Stimulated activated CD8-positive, alpha-beta memory T cell treated with anti-CD3 and anti-CD28 coated beads, Interleukin-4, amount 100 ng/mL, for 1 hour (primary cell): ENCODE results near the gene AIFM2.
"Not testable (repeated sequence)": the region's sequence is repeated elsewhere in the genome, so short reads cannot be mapped to it uniquely, and the experiment has no call there.

ENCODE experiments used
- DNase-seq, 2 donors: peaks; one replicate each; pipeline ENCODE4 v3.0.0-alpha.2; 2020; ENCODE audit warnings: low read depth in 2 of 2, low spot score in 1 of 2

Gene AIFM2

DNA sequence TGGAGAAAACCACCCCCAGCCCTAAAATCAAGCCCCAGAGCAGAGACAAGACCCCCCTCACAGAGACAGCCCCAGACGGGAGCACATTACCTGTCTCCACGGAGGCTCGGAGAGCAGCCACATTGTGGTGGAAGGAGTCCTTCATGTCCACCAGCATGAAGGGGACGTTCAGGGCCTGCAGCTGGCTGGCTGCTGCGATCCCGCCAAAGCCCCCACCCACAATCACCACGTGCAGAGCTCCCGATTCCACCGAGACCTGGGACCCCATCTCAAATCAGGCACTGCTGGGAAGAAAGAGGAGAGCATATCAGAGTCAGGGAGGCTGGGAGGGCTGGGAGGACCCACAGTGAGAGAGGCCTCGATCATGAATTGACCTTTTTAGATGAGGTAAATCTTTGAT is 8.8 kb downstream of the AIFM2 start:
- DNase-seq: no peak

DNA sequence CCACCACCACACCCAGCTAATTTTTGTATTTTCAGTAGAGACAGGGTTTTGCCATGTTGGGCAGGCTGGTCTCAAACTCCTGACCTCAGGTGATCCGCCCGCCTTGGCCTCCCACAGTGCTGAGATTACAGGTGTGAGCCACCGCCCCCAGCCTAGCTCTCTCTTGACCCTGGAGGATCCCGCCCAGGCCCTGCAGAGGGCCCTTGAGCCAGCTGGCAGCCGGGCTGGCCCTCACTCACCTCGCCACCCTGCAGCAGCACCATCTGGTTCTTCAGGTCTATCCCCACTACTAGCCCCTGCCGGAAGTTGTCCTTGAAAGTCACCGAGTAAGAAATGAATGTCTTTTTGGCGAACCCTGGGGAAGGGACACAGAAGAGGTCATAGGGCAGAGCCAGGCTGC is 9.5 kb downstream of the AIFM2 start:
- DNase-seq: not testable (repeated sequence)

DNA sequence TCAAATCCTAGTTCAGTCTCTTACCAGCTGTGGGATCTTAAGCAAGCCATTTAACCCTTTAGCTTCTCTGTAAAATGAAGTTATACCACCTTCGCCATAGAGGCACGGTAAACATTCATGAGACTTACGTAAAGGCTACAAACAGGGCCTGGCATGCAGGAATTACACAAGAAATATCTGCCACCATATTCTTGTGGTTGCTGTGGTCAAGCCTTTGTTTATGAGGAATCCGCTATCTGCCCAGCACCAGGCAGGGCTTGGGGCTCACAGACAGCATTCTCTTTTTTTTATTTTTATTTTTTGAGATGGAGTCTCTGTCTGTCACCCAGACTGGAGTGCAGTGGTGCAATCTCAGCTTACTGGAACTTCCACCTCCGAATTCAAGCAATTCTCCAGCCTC is 9.9 kb downstream of the AIFM2 start:
- DNase-seq: no peak

DNA sequence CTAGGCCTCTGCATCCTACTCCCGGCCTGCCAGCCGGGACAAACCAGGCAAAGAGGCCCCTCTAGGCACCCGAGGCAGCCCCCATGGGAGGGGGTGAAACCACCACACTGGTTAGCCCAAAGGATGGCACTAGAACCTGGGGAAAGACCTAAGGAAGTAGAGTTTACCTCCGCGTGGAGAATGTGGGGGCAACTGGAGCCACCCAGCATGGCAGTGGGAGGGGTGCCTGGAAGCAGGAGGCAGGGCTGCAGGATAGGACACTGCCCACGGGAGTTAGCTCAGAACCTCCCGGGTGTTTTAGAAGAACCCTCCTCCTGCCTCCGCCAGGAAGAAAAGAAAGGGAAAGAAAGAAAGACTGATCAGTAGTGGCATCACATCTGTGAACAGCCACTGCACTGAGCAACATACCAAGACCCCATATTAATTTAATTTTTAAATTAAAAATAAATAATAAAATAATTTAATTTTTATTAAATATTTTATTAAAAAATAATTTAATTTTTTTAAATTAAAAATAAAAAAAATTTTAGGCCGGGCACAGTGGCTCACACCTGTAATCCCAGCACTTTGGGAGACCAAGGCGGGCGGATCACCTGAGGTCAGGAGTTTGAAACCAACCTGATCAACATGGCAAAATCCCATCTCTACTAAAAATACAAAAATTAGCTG is 11.2 kb downstream of the AIFM2 start:
- no peak for DNase-seq

DNA sequence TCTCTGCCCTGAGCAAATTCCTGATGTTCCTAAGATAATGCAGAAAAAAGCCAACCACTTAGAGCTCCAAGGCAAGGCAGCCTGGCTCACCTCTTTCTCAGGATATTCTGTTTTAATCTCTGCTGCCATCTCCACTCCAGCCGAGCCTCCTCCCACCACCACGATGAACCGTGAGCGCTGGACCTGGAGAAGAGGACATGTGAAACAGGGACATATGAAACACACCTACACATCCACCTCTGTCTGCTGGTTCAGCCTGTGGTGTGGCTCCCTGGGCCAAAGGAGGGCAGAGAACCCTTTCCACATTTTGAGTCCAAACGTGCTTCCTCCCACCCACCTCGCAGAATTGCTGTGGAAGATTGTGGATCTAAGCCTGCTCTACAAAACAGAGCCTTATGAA is 12.2 kb downstream of the AIFM2 start:
- no peak for DNase-seq

DNA sequence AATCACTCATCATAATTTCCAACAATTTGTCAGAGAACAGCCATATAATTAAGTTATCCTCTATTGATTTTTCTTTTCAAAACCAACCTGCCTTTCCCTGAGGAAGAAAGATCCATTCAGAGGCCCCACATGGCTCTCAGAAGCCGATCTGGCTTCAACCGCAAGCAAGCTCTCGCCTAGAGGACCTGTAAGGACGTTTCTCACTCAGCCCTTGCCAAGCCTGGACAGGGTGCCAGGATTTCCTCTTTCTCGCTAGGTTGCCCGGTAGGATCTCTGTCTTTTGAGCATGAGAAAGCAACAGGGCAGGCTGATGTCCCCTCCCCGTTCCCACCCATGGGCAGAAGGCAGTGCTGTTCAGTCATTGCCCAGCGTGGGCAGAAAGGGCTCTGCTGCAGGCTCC is 13.0 kb downstream of the AIFM2 start:
- DNase-seq: no peak

DNA sequence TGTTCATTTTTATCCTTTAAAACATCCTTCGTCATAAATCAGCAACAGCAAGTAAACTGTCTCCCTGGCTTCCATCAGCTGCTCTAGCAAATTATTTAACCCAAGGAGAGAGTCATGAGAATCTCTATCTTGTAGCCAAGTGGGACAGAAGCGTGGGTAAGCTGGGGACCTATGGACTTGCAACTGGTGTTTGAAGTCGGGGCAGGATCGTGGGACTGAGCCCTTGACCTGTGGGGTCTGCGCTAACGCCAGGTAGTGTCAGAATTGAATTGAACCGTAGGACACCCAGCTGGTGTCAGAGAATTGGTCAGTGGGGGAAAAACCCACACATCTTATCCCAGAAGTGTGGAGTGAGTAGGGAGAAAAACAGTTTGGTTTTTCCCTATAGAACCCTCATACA is 13.4 kb downstream of the AIFM2 start:
- no peak for DNase-seq

DNA sequence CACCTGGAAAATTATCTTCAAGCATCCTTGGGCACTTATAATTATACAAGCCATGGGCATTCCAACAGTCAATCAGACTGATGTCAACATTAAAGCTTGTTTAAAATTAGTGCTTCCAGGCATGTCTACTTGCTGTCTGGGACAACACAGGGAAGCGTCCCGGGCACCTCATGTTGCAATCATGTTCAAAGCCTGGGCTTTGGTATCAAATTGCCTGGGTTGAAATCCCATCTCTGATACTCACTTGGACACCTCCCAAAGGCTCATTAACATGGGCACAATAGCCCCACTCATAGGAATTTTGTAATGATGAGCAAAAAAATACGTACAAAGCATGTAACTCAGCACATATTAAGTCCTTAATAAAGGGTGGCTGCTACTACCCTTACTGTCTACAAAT is 14.4 kb downstream of the AIFM2 start:
- no peak for DNase-seq

DNA sequence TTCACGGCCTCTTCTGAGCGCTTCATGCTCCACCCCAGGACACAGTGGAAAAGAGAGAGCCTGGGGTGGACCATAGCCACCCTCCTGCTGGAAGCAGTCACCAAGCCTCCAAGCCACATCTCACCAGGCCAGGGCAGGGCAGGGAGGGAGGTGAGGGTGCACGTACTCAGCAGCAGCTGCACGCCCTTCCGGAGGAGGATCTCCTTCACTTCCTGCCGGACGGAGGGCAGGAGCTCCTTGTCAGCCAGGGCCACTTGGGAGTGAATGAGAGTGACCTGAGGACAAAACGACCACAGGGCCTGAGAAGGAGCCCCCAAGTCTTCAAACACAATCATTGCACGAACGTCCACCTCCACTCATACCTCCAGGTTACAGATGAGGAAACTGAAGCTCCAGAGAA is 15.0 kb downstream of the AIFM2 start:
- no peak for DNase-seq

DNA sequence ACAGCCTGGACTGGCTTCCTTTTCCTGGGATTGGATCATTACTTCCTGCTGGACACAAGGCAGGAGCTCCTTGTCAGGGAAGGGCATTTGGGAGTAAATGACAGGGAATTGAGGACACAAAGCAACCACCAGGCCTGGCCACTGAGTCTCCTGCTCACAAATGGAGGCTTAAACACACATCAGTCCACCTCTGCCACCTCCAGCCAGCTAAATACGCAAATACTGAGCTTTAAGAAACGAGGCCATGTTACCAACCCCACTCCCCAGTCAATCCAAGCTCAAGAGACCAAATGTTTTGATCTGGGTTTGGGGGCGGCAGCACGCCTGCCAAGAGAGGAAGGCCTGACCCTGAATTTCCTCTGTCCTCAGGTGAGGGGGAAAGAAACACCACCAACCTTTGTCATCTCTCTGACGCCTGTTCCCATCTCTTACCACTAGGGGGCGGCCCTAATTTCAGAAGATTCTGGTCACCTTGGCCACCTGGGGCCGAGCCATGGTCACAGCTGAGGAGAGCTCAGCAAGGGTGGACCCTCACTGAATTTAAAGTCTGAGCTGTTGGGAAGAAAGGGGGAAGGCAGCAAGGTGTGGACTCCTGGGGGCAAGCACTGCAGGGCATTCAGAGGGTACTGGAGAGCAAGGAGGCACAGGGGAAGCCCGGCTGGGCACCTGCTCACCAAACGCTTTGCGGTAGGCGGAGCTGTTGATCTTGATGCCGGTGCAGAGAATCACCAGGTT is 16.5 kb downstream of the AIFM2 start:
- DNase-seq: peak; percentile 23 to 29

DNA sequence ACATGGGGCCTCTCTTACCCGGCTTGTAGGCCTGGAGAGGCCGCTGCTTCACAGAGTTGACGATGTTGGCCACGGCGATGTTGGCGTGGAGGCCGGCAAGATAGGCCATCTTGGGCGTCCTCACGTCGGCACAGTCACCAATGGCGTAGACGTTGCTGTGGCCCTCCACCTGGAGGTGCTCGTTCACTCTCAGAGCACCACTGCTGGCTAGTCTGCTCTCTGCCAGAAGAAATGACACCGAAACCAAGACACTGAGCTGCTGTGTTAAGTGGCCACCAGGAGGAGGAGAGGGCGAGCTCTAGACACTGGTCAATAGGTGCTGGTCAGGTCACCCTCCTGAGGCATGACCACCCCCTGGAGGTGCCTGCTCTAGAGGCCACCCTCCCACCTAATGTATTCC is 17.7 kb downstream of the AIFM2 start:
- no peak for DNase-seq

DNA sequence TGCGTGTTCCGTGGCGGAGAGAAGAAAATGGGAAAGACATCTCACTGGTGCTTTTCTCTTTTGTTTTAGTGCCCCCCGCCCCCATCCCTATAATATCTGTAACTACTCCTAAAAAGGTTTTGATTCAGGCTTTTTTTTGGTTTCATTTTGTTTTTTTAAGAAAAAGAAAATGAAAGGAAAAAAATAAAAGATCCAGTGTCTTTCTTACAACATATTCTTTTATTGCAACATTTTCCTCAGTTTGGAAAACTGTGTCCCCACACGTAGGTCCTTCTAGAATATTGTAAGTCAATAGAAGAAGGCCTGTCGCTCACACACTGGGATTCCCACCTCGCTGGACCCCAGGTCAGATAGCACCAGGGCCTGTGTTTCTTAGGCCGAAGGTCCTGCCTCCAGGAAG is 20.6 kb downstream of the AIFM2 start:
- no peak for DNase-seq

DNA sequence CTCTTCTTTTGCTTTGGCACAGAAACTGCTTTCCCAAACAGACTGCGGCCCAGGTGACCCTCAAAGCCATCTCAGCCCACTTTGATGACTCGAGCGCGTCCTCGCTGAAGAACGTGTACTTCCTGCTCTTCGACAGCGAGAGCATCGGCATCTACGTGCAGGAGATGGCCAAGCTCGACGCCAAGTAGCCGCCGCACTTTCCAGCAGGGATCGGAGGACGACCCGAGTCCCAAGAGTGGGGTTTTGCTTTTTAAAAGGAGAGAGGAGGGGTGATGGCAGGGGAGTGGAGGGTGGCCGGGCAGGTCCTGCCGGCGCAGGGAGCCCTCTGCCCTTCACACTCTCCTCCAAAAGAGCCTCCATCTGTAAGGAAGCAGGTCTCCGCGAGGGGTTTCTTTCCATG is 21.1 kb downstream of the AIFM2 start:
- DNase-seq: no peak

DNA sequence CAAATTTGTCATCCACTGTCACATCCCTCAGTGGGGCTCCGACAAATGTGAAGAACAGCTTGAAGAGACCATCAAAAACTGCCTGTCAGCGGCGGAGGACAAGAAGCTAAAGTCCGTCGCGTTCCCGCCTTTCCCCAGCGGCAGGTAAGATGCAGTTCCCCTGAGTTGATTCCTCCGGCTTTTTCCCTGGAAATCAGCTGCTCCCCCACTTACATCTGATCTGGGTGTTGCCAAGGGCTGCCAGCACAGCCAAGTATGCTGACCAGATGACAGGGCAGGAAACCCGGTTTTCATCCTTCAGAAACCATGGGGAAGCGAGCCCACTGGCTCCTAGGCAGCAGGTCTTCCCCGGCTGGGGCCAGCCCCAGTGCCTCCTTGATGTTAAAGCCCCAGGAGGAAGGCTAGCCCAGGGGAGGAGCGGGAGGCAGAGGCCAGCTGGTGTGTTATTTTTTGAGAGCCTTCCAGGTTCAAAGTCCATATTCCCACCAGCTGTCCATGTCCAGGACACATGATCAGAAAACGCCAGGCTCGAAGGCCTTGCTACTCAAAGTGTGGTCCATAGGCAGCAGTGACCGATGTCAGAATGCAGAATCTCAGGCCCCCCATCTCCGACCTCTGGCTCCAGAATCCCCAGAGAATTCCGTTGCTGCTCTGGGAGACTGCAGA is 23.4 kb downstream of the AIFM2 start:
- no peak for DNase-seq

DNA sequence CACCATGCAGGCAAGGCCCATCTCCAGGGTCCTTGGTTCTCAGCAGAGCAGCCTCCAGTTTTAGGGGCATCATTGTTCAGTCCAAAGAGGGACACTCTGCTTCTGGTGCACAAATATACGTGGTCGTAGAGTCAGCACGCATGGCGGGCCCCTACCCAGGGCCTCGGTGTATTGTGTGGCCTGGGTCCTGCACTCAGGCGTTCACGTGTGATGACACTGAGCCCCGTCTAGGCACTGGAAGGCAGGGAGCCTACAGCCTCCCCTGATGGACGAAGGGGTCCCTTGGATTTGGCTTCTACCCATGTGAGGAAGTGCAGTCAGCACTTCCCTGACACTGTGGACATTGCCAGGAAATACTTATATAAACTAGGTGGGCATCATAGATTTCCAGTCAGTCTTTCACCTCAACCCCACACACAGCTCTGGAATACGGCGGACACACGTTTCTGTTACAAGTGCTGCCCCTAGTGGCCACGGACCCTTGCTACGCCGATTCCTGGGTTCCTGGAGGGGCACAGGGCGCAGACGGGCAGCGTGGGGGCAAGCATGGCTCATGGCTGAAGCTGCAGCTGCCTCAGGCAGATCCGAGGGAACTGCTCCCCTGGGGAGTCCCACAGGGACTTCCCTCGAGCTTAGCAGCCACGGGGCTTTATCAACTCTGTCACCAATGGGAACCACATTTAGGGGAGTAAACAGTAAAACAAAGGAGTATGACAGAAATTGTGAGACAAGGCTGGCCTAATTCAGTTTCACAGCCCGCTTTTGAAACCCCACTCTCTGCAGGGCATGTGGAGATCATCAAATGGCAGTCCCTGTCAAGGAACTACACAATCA is 25.4 kb downstream of the AIFM2 start:
- DNase-seq: no peak

DNA sequence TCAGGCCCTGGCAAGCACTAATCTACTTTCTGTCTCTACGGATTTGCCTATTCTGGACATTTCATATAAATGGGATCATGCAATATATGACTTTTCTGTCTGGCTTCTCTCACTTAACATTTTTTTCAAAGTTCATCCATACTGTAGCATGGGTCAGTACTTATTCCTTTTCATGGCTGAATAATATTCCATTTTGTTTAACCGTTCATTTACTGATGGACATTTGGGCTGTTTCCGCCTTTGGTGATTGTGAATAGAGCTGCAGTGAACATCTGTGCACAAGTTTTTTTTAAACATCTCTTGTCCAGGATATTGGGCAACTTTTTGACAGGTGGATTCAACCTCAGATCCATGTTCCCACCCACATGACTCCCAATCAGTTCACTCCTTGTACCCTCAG is 31.0 kb downstream of the AIFM2 start:
- no peak for DNase-seq

DNA sequence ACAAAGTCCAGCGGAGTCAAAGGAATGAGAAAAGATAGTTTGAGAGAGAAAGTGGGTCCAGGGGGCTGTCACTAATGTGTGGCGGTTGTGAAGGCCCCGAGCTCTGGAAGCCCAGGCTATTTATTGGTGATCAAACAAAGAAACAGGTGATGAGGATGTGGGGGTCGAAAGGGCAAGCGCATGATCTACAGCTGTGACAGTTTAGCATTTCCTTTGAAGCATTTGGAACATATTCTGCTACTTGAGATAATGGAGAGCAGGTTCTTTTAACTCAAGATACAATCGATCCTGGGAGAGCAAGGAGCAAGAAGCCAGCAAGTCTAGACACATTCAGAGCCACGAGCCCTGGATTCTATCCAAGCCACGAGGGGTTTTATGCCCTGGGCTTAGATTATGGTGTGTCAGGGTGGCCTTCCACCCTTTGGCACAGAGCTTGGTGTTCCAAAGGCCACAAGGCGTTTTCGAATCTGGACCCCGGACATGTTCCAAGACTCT is 31.5 kb downstream of the AIFM2 start:
- not testable (repeated sequence) for DNase-seq

DNA sequence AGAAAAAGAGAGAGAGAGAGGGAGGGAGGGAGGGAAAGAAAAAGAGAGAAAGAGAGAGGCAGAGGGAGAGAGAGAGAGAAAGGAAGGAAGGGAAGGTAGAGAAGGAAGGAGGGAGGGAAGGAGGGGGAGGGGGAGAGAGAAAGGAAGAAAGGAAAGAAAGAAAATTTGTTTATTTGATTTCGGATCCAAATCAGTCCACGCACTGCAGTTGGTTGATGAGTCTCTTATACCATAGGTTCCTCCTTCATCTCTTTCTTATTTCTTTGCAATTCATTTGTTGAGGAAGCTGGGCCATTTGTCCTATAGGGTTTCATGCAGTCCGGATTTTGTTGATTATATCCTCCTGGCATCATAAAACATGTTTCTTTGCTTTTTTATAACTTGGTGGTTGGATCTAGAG is 34.4 kb downstream of the AIFM2 start:
- no peak for DNase-seq

DNA sequence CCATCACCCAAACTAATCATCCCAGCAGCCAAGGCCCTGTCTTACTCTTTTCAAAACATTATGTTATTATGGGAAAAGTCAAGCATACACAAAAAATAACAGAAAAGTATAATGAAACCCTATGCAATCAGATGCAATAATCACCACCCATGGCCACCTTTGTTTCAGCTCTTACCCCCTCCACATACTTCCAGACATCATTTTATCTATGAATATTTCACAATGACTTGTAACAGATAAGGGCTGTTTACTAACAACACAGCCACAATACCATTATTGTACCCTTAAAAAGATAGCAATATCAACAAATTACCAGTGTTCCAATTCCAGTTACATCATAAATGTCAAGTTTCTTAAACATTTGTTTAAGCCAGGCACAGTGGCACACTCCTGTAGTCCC is 35.2 kb downstream of the AIFM2 start:
- no peak for DNase-seq

DNA sequence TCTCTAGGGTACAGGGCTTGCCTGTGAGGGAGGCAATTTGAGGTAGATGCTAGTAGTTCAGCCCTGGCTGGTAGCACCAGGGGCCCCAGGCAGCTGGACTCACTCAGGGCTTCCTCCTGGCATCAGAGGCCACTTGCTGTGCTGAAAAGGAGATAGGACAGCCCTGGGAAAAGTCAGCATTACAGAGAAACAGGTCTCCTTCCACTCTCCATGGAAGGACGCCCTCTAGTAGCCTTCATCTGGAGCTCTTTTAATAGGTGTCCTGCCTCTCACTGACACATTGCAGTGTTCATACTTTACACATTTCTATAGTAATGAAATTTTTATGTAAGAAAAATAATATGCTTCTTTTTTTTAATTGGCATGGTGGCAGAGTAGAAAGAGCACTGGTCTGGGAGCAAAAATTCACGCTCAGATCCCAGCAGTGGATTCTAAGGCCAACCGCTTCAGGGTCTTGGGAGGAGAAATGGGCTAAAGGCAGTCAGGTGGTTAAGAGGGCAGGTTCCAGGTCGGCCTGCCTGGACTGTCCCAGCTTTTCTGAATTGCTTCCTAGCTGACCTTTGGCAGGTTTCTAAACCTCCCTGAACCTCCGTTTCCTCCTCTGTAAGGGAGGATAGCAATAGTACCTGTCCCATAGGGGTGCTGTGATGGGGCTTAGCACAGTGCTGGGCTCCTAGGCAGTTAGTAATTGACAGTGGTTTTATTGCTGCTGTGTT is 35.8 kb downstream of the AIFM2 start:
- DNase-seq: no peak
